ENCODE measurements around the gene DNAJC18.
"Not testable (repeated sequence)": the region's sequence is repeated elsewhere in the genome, so short reads cannot be mapped to it uniquely, and the experiment has no call there.

DNAJC18 gene

DNA sequence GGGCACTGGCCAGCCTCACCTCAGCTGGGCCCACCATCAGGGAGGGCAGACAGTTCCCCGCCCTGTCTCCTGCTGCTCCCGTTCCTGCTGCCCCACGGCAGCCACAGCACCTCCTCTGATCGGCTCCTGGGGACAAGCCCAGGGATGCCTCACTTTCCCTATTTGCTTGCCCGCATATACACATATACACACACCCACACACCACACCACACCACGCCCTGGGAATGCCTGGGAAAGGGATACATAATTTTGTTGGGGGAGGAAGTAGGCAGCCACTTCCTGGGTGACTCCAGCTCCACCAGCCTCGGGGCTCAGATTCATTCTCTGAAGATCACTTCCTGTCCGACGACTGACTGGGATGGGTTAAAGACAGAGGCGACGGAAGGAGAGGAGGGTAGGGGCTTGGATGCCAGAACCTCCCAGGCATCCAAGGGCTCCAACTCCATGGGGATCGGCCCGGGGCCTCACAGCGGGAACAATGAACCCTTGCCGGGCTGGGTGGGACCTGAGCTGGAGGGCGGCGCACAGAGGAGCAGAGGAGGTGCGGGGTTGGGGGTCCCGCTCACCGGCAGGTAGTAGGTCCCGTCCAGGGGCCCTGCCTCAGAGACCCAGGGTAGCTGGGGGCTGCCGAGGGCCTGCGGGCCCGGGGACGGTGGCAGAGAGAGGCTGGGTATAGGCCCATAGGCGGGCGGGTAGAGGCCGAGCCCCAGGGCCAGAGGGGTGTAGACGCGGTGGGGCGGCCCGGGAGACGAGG lies 47.6 kb downstream of the DNAJC18 start:
- in situ Hi-C loops (cut with HindIII; ENCODE audit: low pct_ligation_motif_present, low sequenced_read_pairs), result no loop called here
- Histone ChIP-seq H3K36me3 (replicated peaks) (no peaks in the 10 kb centered on the region), H3K27ac (no peak overlapping the region), H3K4me3 (ENCODE audit: low read depth, low read length) (peak overlapping the region; percentile 49), H3K27me3 (replicated peaks) (peaks cover 4% of the 10 kb centered on the region)
- no peak for DNase-seq
- TF ChIP-seq CTCF (IDR thresholded peaks at IDR 0.05; ENCODE audit: low read depth, low read length, missing control alignments), result no peak

- no peaks in the 10 kb centered on the region for H3K36me3 ChIP-seq (replicated peaks)
- H3K27ac ChIP-seq, result no peak overlapping the region
- TF ChIP-seq CTCF (IDR thresholded peaks at IDR 0.05; ENCODE audit: low read depth, low read length, missing control alignments), result no peak
- in situ Hi-C loops (cut with HindIII; ENCODE audit: low pct_ligation_motif_present, low sequenced_read_pairs), result no loop called here
- no peak for DNase-seq
- no peak overlapping the region for H3K4me3 ChIP-seq (ENCODE audit: low read depth, low read length)
- H3K27me3 ChIP-seq (replicated peaks), result peaks cover 4% of the 10 kb centered on the region
These were observed 48.4 kb downstream of the DNAJC18 start for GRCh38 chr5:139390639-139391569.

- no peaks in the 10 kb centered on the region for H3K36me3 ChIP-seq (replicated peaks)
- DNase-seq, result no peak
- TF ChIP-seq CTCF (IDR thresholded peaks at IDR 0.05; ENCODE audit: low read depth, low read length, missing control alignments), result no peak
- H3K4me3 ChIP-seq (ENCODE audit: low read depth, low read length), result no peak within 1 kb of the TSS
- in situ Hi-C loops (cut with HindIII; ENCODE audit: low pct_ligation_motif_present, low sequenced_read_pairs), result no loop called here
- peaks cover 4% of the 10 kb centered on the region for H3K27me3 ChIP-seq (replicated peaks)
- no peak within 1 kb of the TSS for H3K27ac ChIP-seq
These were observed 49.4 kb downstream of the DNAJC18 start, which contains the start of gene MZB1 for GRCh38 chr5:139389701-139390638. Gene MZB1 (minus strand): TSS chr5:139389913. CDS start chr5:139389856, 57 bp downstream.

DNA sequence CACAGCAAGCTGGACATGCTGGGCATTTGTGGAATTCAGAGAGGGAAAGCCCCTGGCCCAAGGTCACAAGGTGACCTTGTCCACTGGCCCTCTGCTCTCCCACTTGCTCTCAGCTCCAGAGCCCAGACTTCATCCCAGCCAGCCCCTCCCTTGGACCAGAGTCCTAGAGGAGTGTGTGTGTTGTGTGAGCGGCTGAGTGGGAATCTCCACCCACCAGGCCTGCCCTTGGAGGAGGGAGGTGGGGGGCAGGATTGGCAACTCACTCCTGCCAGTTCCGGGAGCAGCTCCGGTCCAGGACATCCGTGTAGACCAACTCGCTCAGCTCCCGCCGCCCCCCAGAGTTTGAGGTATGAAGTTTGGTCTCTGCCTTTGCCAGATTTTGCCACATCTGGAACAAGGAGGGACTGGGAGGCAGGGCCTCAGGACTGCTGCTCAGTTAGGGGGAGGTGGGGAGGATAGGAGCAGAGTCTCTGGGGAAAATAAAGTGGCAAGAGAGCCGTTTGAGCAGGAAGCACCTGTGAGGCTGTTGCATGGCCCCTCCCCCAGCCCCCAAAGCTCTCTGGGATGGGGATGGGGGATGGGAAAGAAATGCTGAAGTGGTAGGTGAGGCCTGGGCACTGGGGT lies 51.0 kb downstream of the DNAJC18 start:
- no peaks in the 10 kb centered on the region for H3K27me3 ChIP-seq (replicated peaks)
- in situ Hi-C loops (cut with HindIII; ENCODE audit: low pct_ligation_motif_present, low sequenced_read_pairs), result no loop called here
- TF ChIP-seq CTCF (IDR thresholded peaks at IDR 0.05; ENCODE audit: low read depth, low read length, missing control alignments), result no peak
- no peak overlapping the region for H3K27ac ChIP-seq
- no peak for DNase-seq
- no peak overlapping the region for H3K4me3 ChIP-seq (ENCODE audit: low read depth, low read length)
- no peaks in the 10 kb centered on the region for H3K36me3 ChIP-seq (replicated peaks)

GRCh38 chr5:139387611-139388197 lies 51.6 kb downstream of the DNAJC18 start:
- in situ Hi-C loops (cut with HindIII; ENCODE audit: low pct_ligation_motif_present, low sequenced_read_pairs), result no loop called here
- Histone ChIP-seq H3K36me3 (replicated peaks) (no peaks in the 10 kb centered on the region), H3K27ac (no peak overlapping the region), H3K27me3 (replicated peaks) (no peaks in the 10 kb centered on the region), H3K4me3 (ENCODE audit: low read depth, low read length) (no peak overlapping the region)
- DNase-seq, result no peak
- TF ChIP-seq CTCF (IDR thresholded peaks at IDR 0.05; ENCODE audit: low read depth, low read length, missing control alignments), result no peak

- in situ Hi-C loops (cut with HindIII; ENCODE audit: low pct_ligation_motif_present, low sequenced_read_pairs); H3K27ac ChIP-seq; H3K4me3 ChIP-seq (ENCODE audit: low read depth, low read length); DNase-seq; H3K36me3 ChIP-seq (replicated peaks); H3K27me3 ChIP-seq (replicated peaks): not testable (repeated sequence)
These were observed 52.4 kb downstream of the DNAJC18 start for GRCh38 chr5:139386956-139387355.
